Measurements from ENCODE around the gene ARL2. TPM values are rescaled to one million over a fixed set of nuclear protein-coding genes. Genes with fewer than 3 reads are reported as not detected.

The ARL2 gene
- 28.5 TPM for total RNA-seq (2013)
- 10 to 100 TPM; 34.3 to 40.4 (median 34.4) TPM for polyA plus RNA-seq
- 22.0 and 45.3 TPM in 2 replicates for polyA minus RNA-seq
- 0.34 to 2.6 (median 1.4) reads per million in 11 experiments for total RNA-seq

DNA sequence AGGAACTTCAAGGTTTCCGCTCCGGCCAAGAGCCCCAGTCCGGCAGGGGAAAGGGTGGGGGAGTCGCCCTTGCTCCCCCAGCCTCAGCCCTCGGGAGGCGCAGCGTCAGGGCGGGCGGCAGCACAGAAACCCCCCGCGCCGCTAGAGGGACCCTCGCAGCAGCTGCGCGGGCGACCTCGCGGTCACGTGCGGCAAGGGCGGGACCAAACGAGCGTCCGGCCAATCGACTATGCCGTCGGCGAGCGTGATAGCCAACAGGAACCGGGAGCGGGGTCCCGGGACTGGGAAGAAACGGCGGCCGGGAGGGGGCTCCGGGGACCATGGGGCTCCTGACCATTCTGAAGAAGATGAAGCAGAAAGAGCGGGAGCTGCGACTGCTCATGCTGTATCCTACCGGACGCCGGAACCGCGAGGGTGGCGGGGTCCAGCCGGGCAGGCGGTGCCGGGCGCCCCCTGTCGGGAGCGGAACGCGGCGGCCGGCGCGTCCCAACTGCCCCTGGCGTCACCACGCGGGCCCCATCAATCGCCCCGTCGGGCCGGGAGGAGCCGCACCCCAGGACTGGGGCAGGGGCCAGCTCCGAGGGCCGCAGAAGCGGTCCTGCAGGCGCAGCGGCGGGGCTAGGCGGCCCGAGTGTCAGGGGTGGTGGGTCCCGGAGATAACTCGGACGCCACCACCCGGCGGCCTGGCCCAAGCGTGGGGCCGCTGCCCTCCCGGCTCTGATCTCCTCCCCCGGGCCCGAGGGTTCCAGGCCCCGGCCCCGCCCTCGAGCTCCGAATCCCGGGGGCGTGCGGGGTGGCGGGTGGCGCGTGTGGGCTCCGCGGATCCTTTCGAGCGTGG, at the start of gene ARL2:
ARL2 (plus strand) TSS at position 273 of the 838 bp plus-strand sequence; CDS start at position 321, 48 bp downstream.
- Histone ChIP-seq H3K4me1 (ENCODE audit: control insufficient read depth in 1 of 2, insufficient read depth in 2 of 2, low read length in 2 of 2) (peaks cover 22 to 32% of the 10 kb centered on the region in 2 donors), H3K79me2 (ENCODE audit: insufficient read depth, low read length) (peaks cover 37% of the 10 kb centered on the region), H3K27ac (ENCODE audit: low read depth in 1 of 2, low read length in 2 of 2) (peak within 1 kb of the TSS; percentile 94 to 97), H3K9me3 (replicated peaks in 1 of 2; ENCODE audit: control insufficient read depth in 1 of 2, insufficient read depth in 1 of 2, low read length in 2 of 2) (no peaks in the 10 kb centered on the region), H3K4me2 (replicated peaks; ENCODE audit: extremely low read depth, low read length, poor library complexity, severe bottlenecking) (peak within 1 kb of the TSS; percentile 96), H3K27me3 (ENCODE audit: control insufficient read depth in 2 of 2, insufficient read depth in 2 of 2, low read length in 2 of 2) (no peaks in the 10 kb centered on the region), H3K4me3 (replicated peaks in 1 of 3; ENCODE audit: low read depth in 2 of 3, low read length in 3 of 3) (peak within 1 kb of the TSS; percentile 52 to 96 (median 70)), H3K36me3 (replicated peaks in 1 of 2; ENCODE audit: control insufficient read depth in 1 of 2, insufficient read depth in 2 of 2, low read length in 2 of 2) (peaks cover 9 to 15% of the 10 kb centered on the region in 2 donors), H3K9ac (ENCODE audit: insufficient read depth, low read length, poor library complexity, severe bottlenecking) (peak within 1 kb of the TSS; percentile 93), H2AFZ (ENCODE audit: insufficient read depth, low read depth, low read length, poor library complexity, severe bottlenecking) (peak within 1 kb of the TSS; percentile 96), H4K20me1 (ENCODE audit: insufficient read depth, low read length) (peaks cover 10% of the 10 kb centered on the region)
- Mint-ChIP-seq H3K9me3 (peaks cover 0 to 8% (median 0%) of the 10 kb centered on the region in 7 donors), H3K27ac (peak within 1 kb of the TSS; percentile 94 to 98 (median 97)), H3K36me3 (peaks cover 18 to 25% of the 10 kb centered on the region in 2 donors), H3K4me3 (peak within 1 kb of the TSS; percentile 90 to 95), H3K27me3 (ENCODE audit: low read depth in 3 of 3) (no peaks in the 10 kb centered on the region), H3K4me1 (peaks cover 35% of the 10 kb centered on the region)
- intact Hi-C loops (cut with micrococcal nuclease): loop anchor here in 1 of 2 donors (1.0 to 10.0 kb wide), 4 partner anchors 68 to 169 kb away; partner anchors contain the start of genes CDC42BPG, CDCA5, PPP2R5B and TM7SF2
- DNase-seq: peak; percentile 81 to 82 (median 82)
- under 1% methylated on average over 95 of the region's 96 CpGs for WGBS (ENCODE audit: insufficient coverage)
- TF ChIP-seq, protein P1, sequence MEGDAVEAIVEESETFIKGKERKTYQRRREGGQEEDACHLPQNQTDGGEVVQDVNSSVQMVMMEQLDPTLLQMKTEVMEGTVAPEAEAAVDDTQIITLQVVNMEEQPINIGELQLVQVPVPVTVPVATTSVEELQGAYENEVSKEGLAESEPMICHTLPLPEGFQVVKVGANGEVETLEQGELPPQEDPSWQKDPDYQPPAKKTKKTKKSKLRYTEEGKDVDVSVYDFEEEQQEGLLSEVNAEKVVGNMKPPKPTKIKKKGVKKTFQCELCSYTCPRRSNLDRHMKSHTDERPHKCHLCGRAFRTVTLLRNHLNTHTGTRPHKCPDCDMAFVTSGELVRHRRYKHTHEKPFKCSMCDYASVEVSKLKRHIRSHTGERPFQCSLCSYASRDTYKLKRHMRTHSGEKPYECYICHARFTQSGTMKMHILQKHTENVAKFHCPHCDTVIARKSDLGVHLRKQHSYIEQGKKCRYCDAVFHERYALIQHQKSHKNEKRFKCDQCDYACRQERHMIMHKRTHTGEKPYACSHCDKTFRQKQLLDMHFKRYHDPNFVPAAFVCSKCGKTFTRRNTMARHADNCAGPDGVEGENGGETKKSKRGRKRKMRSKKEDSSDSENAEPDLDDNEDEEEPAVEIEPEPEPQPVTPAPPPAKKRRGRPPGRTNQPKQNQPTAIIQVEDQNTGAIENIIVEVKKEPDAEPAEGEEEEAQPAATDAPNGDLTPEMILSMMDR (IDR thresholded peaks at IDR 0.05): peak; percentile 94

DNA sequence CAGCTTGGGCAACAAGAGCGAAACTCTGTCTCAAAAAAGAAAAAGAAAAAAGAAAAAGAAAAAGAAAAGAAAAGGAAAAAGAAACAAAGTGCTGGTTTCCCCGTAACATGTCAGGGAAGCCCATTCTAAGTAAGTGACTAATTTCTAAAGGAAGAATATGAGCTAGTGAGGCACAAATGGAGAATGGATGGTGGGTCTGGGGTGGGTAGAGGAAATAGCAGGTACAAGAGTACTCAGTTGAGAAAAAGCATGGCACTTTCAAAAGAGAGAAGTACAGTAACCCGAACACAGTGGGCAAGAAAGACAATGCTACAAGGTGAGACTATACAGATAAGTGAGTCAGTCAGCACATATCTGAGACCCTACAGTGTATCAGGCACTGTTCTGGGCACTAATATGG, 46.6 kb upstream of the ARL2 start:
- no peak for DNase-seq
- Mint-ChIP-seq H3K4me3 (no peak overlapping the region), H3K27ac (no peak overlapping the region), H3K27me3 (ENCODE audit: low read depth in 3 of 3) (peaks cover 19 to 29% (median 26%) of the 10 kb centered on the region in 3 donors), H3K4me1 (peaks cover 23% of the 10 kb centered on the region), H3K36me3 (no peaks in the 10 kb centered on the region), H3K9me3 (no peaks in the 10 kb centered on the region)
- no peaks in the 10 kb centered on the region for H3K36me3 ChIP-seq (replicated peaks in 1 of 2; ENCODE audit: control insufficient read depth in 1 of 2, insufficient read depth in 2 of 2, low read length in 2 of 2)
- WGBS (ENCODE audit: insufficient coverage): 75% methylated on average over 2 of the region's 3 CpGs
- H3K4me2 ChIP-seq (replicated peaks; ENCODE audit: extremely low read depth, low read length, poor library complexity, severe bottlenecking): no peak overlapping the region
- H3K9me3 ChIP-seq (replicated peaks in 1 of 2; ENCODE audit: control insufficient read depth in 1 of 2, insufficient read depth in 1 of 2, low read length in 2 of 2): no peaks in the 10 kb centered on the region
- no peaks in the 10 kb centered on the region for H3K79me2 ChIP-seq (ENCODE audit: insufficient read depth, low read length)
- H3K4me3 ChIP-seq (replicated peaks in 1 of 3; ENCODE audit: low read depth in 2 of 3, low read length in 3 of 3): no peak overlapping the region
- H3K4me1 ChIP-seq (ENCODE audit: control insufficient read depth in 1 of 2, insufficient read depth in 2 of 2, low read length in 2 of 2): peaks cover 17 to 24% of the 10 kb centered on the region in 2 donors
- TF ChIP-seq, protein P1 (IDR thresholded peaks at IDR 0.05): no peak
- no peaks in the 10 kb centered on the region for H4K20me1 ChIP-seq (ENCODE audit: insufficient read depth, low read length)
- H3K27me3 ChIP-seq (ENCODE audit: control insufficient read depth in 2 of 2, insufficient read depth in 2 of 2, low read length in 2 of 2): peaks cover 2 to 20% of the 10 kb centered on the region in 2 donors
- H3K9ac ChIP-seq (ENCODE audit: insufficient read depth, low read length, poor library complexity, severe bottlenecking): no peak overlapping the region
- H3K27ac ChIP-seq (ENCODE audit: low read depth in 1 of 2, low read length in 2 of 2): no peak overlapping the region
- intact Hi-C loops (cut with micrococcal nuclease): no loop called here
- H2AFZ ChIP-seq (ENCODE audit: insufficient read depth, low read depth, low read length, poor library complexity, severe bottlenecking): no peak overlapping the region
